ENCODE results near the gene WDR49. TPM values are rescaled to one million over a fixed set of nuclear protein-coding genes. Genes with fewer than 3 reads are reported as not detected.

WDR49 gene
- total RNA-seq, result not detected

DNA sequence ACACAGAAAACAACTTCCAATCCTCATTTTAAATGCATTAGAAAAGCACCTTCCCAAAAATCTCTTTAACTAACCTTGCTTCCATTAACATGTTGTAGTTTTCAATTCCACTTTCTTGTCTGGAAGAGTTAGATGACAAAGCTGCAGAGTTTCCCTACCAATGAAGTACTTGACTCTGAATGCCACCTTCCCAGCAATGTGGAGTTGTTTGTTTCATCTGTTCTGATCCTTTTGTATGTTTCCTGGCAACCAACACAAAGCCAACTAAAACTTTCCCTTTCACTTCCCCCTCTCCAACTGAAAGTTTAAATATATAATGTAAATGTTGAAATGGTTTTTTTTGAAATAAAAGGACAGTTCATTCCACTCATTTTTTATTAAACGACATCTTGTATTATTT, at the start of gene WDR49:
Gene WDR49, minus strand, starts transcription at position 183 of the 400 bp plus-strand sequence. CDS start 517 bp downstream, outside the sequence.
- no peak within 1 kb of the TSS for H3K4me3 Mint-ChIP-seq
- DNase-seq (no peak), ATAC-seq (no peak)
- no peaks in the 10 kb centered on the region for H3K9me3 Mint-ChIP-seq (ENCODE audit: low read depth)
- no peaks in the 10 kb centered on the region for H3K36me3 Mint-ChIP-seq
- H3K4me1 Mint-ChIP-seq, result no peaks in the 10 kb centered on the region
- no peaks in the 10 kb centered on the region for H3K27me3 Mint-ChIP-seq
- CTCF ChIA-PET, result no interaction called here
- H3K27ac Mint-ChIP-seq, result no peak within 1 kb of the TSS

DNA sequence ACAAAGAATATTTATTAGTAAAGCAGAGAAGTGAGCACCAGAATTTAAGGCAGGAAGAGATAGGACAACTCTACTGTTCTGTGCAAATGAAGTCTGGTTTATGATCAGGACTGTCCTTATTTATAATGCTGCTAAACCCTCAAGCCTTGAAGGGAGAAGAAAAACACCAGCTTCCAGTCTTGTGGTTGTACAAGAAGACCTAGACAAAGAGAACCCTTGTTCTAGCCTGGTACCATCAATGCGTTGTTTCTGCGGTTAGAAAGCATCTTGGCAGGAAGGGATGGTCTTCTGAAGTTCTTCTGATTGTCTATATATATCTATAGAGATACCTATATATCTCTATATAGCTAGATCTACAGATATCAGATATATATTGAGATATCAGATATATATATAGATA, 47.2 kb upstream of the WDR49 start:
- CTCF ChIA-PET, result no interaction called here
- H3K27ac Mint-ChIP-seq, result no peak overlapping the region
- no peak overlapping the region for H3K4me3 Mint-ChIP-seq
- H3K4me1 Mint-ChIP-seq, result peaks cover 16% of the 10 kb centered on the region
- H3K27me3 Mint-ChIP-seq, result no peaks in the 10 kb centered on the region
- H3K36me3 Mint-ChIP-seq, result peaks cover 38% of the 10 kb centered on the region
- no peaks in the 10 kb centered on the region for H3K9me3 Mint-ChIP-seq (ENCODE audit: low read depth)
- ATAC-seq (no peak), DNase-seq (no peak)

DNA sequence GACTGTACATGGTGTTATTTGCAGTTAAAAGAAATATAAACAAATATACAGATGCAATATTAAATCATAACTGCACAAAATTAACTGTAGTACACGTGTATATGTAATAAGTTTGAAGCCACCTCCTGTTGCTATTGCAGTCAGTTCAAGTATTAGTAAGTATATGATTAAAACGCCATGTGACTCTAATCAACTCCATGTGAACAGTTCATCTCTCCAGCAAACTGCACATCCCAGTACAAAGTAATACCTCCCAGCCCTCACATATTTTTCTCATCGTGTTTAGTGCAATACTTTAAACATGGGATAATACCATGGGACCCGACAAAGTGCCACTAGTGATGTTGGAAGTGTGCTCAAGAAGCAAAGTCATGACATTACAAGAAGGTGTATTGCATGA, 46.3 kb upstream of the WDR49 start:
- DNase-seq (no peak), ATAC-seq (no peak)
- Mint-ChIP-seq H3K4me1 (peaks cover 14% of the 10 kb centered on the region), H3K27ac (no peak overlapping the region), H3K36me3 (peaks cover 38% of the 10 kb centered on the region), H3K9me3 (ENCODE audit: low read depth) (no peaks in the 10 kb centered on the region), H3K4me3 (no peak overlapping the region), H3K27me3 (no peaks in the 10 kb centered on the region)
- CTCF ChIA-PET, result interaction anchor here (1.8 kb wide), 1 partner anchor 15 kb away, joined by 5 read pairs; no protein-coding TSS in a partner anchor

DNA sequence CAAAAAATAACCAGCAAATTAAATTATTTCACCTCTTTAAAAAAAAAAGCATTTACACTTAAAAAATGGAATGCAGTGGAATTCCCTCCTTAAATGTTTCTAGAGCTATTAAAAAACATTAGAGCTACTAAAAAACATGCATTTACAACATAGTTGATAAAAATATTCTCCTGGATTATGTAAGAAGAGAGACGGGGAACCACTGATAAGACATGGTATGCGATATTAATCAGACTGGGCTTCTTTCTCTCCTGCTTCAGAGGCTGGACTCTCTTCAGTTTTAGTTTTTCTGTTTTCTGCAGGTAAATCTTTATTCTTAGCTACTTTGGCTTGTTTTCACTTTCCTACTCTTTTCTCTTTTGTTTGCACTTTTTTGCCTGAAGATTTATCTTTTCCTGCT, 40.4 kb upstream of the WDR49 start:
- no peak for DNase-seq
- H3K27me3 Mint-ChIP-seq, result no peaks in the 10 kb centered on the region
- H3K36me3 Mint-ChIP-seq, result peaks cover 35% of the 10 kb centered on the region
- ATAC-seq, result no peak
- no peak overlapping the region for H3K27ac Mint-ChIP-seq
- CTCF ChIA-PET, result interaction anchor here (0.9 kb wide), 1 partner anchor 9 kb away, joined by 6 read pairs; no protein-coding TSS in a partner anchor
- H3K4me1 Mint-ChIP-seq, result peaks cover 32% of the 10 kb centered on the region
- H3K4me3 Mint-ChIP-seq, result no peak overlapping the region
- H3K9me3 Mint-ChIP-seq (ENCODE audit: low read depth), result no peaks in the 10 kb centered on the region

DNA sequence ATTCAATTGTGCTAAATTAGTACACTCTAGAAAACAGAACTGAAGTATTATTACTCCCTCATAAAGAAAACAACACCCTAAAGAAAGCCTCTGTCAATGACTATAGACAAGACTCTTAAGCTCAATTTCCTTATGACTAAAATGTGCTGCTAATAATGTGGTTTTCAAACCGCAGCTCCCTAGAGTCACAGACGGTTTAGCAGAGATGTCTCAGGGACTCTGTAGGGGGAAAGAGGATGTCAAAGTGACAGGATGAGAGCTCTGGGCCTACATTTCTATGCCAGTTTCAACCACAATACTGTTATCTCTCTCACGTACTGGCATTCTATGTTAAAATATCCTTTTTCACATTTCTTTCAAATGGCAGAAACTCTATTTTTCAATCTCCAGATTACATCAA, 37.6 kb upstream of the WDR49 start:
- Mint-ChIP-seq H3K27me3 (no peaks in the 10 kb centered on the region), H3K4me1 (peaks cover 17% of the 10 kb centered on the region), H3K27ac (peak overlapping the region; percentile 68), H3K4me3 (no peak overlapping the region), H3K36me3 (peaks cover 26% of the 10 kb centered on the region), H3K9me3 (ENCODE audit: low read depth) (no peaks in the 10 kb centered on the region)
- ATAC-seq, result peak; percentile 98
- CTCF ChIA-PET, result interaction anchor here (0.7 to 0.8 kb wide), 2 partner anchors 191 to 311 kb away, joined by 3 read pairs; partner anchors contain the start of gene ZBBX
- DNase-seq, result peak; percentile 71

DNA sequence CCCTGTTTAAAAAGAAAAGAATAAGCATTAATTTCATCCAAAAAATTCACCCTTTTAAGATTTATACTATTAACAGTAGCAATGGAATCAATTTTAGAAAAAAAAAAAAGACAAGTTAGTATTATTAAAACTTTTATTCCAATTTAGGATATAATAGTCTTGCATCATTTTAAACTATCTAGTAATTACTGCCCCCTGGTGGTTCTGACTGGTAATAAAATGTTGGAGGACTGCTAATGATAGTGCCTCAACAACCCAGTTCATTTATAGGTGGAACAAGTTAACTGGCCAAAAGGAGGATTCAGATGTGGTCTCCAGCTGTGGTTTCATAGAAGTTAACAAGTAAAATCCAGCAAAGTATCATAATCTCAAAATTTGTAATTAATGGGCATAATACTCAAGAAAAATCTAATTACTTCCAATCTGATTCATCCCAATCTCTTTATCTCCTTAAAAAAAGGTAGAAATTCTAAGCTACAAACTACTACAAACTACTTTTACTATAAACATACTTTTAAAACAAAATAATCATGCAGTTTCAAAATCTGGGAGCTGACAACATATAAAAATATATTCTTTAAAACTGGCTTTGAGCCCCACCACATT, 30.7 kb upstream of the WDR49 start:
- Mint-ChIP-seq H3K27ac (no peak overlapping the region), H3K4me1 (peaks cover 3% of the 10 kb centered on the region), H3K27me3 (no peaks in the 10 kb centered on the region), H3K36me3 (peaks cover 24% of the 10 kb centered on the region), H3K9me3 (ENCODE audit: low read depth) (no peaks in the 10 kb centered on the region), H3K4me3 (no peak overlapping the region)
- DNase-seq (peak; percentile 55), ATAC-seq (peak; percentile 68)
- CTCF ChIA-PET, result interaction anchor here (1.0 to 1.9 kb wide), 11 partner anchors 8 to 304 kb away, joined by 3 to 10 read pairs (median 4); partner anchors contain the start of gene ZBBX

DNA sequence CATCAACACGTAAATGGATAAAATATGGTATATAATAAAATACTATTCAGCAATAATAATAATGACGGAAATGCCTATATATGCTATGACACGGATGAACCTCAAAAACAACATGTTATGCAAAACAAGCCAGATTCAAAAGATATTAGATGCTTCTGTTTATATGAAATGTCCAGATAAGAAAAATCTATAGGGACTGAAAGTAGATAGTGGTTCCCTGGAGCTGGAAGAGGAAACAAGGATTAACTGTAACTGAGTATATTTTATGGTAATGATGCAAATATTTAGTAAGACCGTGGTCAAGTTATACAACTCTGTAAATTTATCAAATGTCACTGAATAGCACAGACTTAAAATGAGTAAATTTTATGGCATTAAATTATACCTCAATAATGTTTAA, 25.8 kb upstream of the WDR49 start:
- H3K36me3 Mint-ChIP-seq, result peaks cover 53% of the 10 kb centered on the region
- CTCF ChIA-PET, result no interaction called here
- ATAC-seq, result no peak

DNA sequence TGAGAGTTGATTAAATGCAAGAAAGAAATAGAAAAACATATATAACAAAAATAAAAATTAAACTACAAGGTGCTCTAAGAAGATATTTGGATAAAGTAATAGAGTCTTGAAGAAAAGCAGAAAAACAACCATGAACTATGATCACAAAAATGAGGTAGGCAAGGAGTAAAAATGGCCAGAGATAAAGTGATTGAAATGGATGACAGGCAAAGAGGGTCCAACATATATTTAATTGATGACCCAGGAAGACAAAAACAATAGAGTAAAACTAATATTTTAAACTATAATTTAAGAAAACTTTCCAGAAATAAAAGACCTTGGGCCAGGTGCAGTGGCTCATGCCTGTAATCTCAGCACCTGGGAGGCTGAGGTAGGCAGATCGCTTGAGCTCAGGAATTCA, 22.1 kb upstream of the WDR49 start:
- Mint-ChIP-seq H3K4me3 (no peak overlapping the region), H3K36me3 (peaks cover 60% of the 10 kb centered on the region), H3K9me3 (ENCODE audit: low read depth) (peaks cover 11% of the 10 kb centered on the region), H3K27ac (no peak overlapping the region), H3K27me3 (no peaks in the 10 kb centered on the region), H3K4me1 (no peaks in the 10 kb centered on the region)
- CTCF ChIA-PET, result interaction anchor here (0.9 kb wide), 1 partner anchor 8 kb away, joined by 3 read pairs; no protein-coding TSS in a partner anchor
- no peak for DNase-seq
- no peak for ATAC-seq

More for the DNA sequence above, 25.8 kb upstream of the WDR49 start:
- H3K27ac Mint-ChIP-seq, result no peak overlapping the region
- H3K4me1 Mint-ChIP-seq, result no peaks in the 10 kb centered on the region
- no peaks in the 10 kb centered on the region for H3K27me3 Mint-ChIP-seq
- DNase-seq, result no peak
- H3K9me3 Mint-ChIP-seq (ENCODE audit: low read depth), result peaks cover 11% of the 10 kb centered on the region
- no peak overlapping the region for H3K4me3 Mint-ChIP-seq

DNA sequence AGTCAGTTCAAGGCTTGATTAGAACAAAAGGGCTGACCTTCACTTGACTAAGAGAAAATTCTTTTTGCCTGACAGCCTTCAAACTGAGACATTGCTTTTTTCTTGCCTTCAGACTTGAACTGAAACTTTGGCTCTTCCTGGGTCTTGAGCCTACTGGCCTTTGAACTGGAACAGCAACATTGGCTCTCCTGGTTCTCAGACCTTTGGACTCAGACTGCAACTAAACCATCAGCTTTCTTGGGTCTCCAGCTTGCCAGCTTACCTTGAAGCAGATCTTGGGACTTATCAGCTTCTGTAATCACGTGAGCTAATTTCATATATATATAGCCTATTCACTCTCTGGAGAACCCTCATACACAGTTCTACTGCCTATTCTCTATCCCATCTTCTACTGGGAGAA, 19.5 kb upstream of the WDR49 start:
- ATAC-seq (no peak), DNase-seq (no peak)
- Mint-ChIP-seq H3K27ac (no peak overlapping the region), H3K27me3 (no peaks in the 10 kb centered on the region), H3K9me3 (ENCODE audit: low read depth) (peaks cover 11% of the 10 kb centered on the region), H3K4me3 (no peak overlapping the region), H3K4me1 (no peaks in the 10 kb centered on the region), H3K36me3 (peaks cover 51% of the 10 kb centered on the region)
- CTCF ChIA-PET, result interaction anchor here (2.2 kb wide), 1 partner anchor 12 kb away, joined by 10 read pairs; no protein-coding TSS in a partner anchor

DNA sequence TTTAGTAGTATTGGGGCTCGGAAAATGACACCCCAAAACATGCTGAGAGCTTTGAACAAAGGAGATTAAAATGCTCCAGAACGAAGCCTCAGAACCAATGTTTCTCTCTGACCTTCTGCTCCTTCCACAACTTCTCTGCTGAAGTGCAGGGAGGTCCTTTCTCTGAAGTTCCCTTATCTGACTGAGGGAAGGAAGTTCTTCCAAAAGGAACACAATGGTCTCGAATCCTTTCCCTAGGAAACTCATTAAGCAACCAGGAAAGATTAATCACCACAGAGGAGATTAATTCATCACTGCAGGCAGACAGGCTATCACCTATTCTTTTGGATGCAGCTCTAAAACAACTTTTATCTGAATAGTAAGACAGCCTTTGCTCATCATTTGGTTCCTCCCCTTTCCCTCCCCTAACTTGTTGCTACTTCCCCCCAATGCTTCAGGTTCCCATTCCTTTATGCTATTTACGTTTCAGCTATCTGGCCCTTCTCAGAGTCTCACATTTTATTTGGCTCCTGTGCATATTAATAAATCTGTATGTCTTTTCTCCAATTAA, 18.2 kb upstream of the WDR49 start:
- peaks cover 43% of the 10 kb centered on the region for H3K36me3 Mint-ChIP-seq
- peaks cover 10% of the 10 kb centered on the region for H3K9me3 Mint-ChIP-seq (ENCODE audit: low read depth)

DNA sequence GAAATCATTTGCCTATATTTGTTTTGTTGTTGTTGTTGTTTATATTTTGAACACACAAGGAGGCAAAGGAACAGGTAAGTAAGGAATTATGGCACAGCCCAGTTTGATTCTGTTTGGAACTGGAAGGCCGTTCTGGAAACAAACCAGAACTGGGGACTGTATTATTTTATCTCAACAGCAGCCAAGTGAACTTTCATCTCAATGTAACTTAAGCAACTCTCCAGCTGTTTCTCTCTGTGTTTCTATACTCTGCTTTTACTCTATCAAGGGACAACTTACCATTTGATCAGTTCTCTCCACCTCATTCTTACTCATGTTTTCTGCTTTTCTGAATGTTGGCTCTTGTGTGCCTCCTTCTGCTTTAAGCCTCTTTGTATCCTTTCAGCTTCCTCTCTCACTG, 16.0 kb upstream of the WDR49 start:
- Mint-ChIP-seq H3K4me1 (no peaks in the 10 kb centered on the region), H3K36me3 (peaks cover 20% of the 10 kb centered on the region), H3K27ac (no peak overlapping the region), H3K4me3 (no peak overlapping the region), H3K27me3 (no peaks in the 10 kb centered on the region), H3K9me3 (ENCODE audit: low read depth) (no peaks in the 10 kb centered on the region)
- CTCF ChIA-PET, result interaction anchor here (1.0 kb wide), 1 partner anchor 31 kb away, joined by 3 read pairs; no protein-coding TSS in a partner anchor
- no peak for ATAC-seq
- DNase-seq, result no peak

More for the DNA sequence above, 18.2 kb upstream of the WDR49 start:
- H3K4me1 Mint-ChIP-seq, result no peaks in the 10 kb centered on the region
- no peak overlapping the region for H3K4me3 Mint-ChIP-seq
- CTCF ChIA-PET, result interaction anchor here (1.1 kb wide), 1 partner anchor 12 kb away, joined by 4 read pairs; no protein-coding TSS in a partner anchor
- no peaks in the 10 kb centered on the region for H3K27me3 Mint-ChIP-seq
- no peak overlapping the region for H3K27ac Mint-ChIP-seq
- no peak for DNase-seq
- ATAC-seq, result no peak

DNA sequence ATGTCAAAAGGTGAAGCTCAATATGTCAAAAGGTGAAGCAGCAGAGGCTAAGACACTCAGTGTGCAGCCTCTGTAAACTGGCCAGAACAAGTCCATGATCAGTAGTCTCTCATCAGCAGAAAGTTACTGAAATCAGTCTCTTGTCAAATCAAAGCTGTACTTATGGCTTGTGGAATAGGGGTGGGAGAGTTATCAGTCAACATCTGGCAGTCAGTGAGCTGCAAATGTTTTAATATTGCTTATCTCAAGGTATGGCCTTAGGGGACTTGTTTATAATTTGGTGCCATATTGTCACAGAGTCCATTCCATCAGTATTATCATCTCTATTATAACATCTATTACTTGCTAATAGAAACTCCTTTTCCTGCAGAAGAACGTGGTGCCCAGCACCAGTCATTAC, 14.9 kb upstream of the WDR49 start:
- Mint-ChIP-seq H3K4me1 (no peaks in the 10 kb centered on the region), H3K9me3 (ENCODE audit: low read depth) (no peaks in the 10 kb centered on the region), H3K36me3 (peaks cover 10% of the 10 kb centered on the region), H3K27me3 (no peaks in the 10 kb centered on the region), H3K27ac (no peak overlapping the region), H3K4me3 (no peak overlapping the region)
- DNase-seq (no peak), ATAC-seq (no peak)
- CTCF ChIA-PET, result no interaction called here

DNA sequence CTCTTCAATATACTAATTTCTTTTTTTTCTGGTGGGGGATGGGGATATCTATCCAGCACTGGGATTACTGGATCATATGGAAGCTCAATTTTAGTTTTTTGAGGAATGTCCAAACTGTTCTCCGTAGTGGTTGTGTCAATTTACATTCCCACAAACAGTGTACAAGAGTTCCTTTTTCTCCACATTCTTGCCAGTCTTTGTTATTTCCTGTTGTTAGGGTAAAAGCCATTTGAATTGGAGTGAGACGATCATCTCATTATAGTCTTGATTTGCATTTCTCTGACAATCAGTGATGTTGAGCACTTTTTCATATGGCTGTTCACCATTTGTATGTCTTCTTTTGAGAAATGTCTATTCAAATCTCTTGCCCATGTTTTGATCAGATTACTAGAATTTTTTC, 12.8 kb upstream of the WDR49 start:
- Mint-ChIP-seq H3K27ac (no peak overlapping the region), H3K36me3 (peaks cover 4% of the 10 kb centered on the region), H3K4me1 (no peaks in the 10 kb centered on the region), H3K9me3 (ENCODE audit: low read depth) (no peaks in the 10 kb centered on the region), H3K27me3 (no peaks in the 10 kb centered on the region), H3K4me3 (no peak overlapping the region)
- ATAC-seq (no peak), DNase-seq (no peak)
- CTCF ChIA-PET, result no interaction called here

DNA sequence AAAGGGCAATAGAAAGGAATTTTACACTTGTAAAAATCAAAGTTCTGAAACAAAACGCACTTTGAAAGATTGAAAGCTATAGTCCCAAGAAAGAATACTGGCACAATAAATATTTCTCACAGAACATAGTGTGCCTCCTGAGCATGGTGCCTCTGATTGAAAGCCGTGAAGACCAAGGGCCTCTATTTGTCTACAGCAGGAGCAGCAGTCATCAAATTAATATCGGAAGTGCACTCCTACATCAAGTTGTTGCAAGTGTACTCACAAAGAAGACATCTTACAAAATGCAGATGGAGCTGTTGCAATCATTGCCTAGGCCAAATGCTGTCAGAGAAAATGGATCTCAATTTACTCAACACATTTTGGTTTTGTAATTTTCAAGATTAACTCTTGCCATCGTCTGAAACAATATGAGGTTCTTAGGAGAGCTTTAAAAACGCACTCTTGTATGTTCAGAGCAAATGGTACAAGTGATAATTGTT, 9.2 kb upstream of the WDR49 start:
- H3K27ac Mint-ChIP-seq, result no peak overlapping the region
- no peak overlapping the region for H3K4me3 Mint-ChIP-seq
- H3K9me3 Mint-ChIP-seq (ENCODE audit: low read depth), result no peaks in the 10 kb centered on the region
- H3K27me3 Mint-ChIP-seq, result no peaks in the 10 kb centered on the region
- ATAC-seq (no peak), DNase-seq (no peak)
- H3K4me1 Mint-ChIP-seq, result no peaks in the 10 kb centered on the region
- CTCF ChIA-PET, result no interaction called here
- H3K36me3 Mint-ChIP-seq, result no peaks in the 10 kb centered on the region

Measured in activated CD8-positive, alpha-beta memory T cell treated with anti-CD3 and anti-CD28 coated beads, Interleukin-2, amount 10 ng/mL, durations not matched to agents 7 days and 5 days (primary cell).